ENCODE measurements around the gene F2RL1.

DNA sequence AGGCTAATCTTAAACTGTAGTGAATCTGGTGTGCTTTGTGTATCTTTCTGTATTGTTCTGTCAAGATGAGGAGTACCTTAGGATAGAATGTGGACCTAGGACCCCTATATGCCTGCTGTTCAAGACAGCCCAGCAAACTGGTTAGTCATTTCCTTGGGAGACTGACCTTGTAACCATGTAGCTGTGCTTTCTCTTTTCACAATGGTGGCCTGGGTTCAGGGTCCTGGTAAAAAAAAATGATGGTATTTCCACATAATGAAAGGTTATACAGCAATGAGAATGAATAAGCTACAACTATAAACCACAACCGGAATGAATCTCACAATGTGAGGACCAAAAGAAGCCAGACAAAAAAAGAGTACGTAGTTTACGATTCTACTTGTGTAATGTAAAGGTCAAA is 36.4 kb upstream of the F2RL1 start:
- TF ChIP-seq POLR2AphosphoS5 (IDR thresholded peaks at IDR 0.05; ENCODE audit: low read depth, low read length), result no peak
- TF ChIP-seq, protein P1, sequence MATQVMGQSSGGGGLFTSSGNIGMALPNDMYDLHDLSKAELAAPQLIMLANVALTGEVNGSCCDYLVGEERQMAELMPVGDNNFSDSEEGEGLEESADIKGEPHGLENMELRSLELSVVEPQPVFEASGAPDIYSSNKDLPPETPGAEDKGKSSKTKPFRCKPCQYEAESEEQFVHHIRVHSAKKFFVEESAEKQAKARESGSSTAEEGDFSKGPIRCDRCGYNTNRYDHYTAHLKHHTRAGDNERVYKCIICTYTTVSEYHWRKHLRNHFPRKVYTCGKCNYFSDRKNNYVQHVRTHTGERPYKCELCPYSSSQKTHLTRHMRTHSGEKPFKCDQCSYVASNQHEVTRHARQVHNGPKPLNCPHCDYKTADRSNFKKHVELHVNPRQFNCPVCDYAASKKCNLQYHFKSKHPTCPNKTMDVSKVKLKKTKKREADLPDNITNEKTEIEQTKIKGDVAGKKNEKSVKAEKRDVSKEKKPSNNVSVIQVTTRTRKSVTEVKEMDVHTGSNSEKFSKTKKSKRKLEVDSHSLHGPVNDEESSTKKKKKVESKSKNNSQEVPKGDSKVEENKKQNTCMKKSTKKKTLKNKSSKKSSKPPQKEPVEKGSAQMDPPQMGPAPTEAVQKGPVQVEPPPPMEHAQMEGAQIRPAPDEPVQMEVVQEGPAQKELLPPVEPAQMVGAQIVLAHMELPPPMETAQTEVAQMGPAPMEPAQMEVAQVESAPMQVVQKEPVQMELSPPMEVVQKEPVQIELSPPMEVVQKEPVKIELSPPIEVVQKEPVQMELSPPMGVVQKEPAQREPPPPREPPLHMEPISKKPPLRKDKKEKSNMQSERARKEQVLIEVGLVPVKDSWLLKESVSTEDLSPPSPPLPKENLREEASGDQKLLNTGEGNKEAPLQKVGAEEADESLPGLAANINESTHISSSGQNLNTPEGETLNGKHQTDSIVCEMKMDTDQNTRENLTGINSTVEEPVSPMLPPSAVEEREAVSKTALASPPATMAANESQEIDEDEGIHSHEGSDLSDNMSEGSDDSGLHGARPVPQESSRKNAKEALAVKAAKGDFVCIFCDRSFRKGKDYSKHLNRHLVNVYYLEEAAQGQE (IDR thresholded peaks at IDR 0.05; ENCODE audit: insufficient read depth in 1 of 2, low read depth in 2 of 2, low read length in 2 of 2), result no peak
- no peak for TF ChIP-seq TAF1 (IDR thresholded peaks at IDR 0.05; ENCODE audit: borderline replicate concordance, insufficient read depth, low read length)
- no peak for TF ChIP-seq SIN3A (IDR thresholded peaks at IDR 0.05; ENCODE audit: borderline replicate concordance, insufficient read depth, low read length)
- no peak for TF ChIP-seq FOXP2 (optimal IDR thresholded peaks at IDR 0.05; ENCODE audit: borderline replicate concordance, extremely low read depth, extremely low read length, insufficient read depth)
